HepG2 (cell line): ENCODE measurements around the gene MCF2L. TPM values are rescaled to one million over a fixed set of nuclear protein-coding genes. Genes with fewer than 3 reads are reported as not detected.
A peak's percentile ranks its signal among the peaks of the same experiment; 100 is the strongest.

Experiments used
- BCL6 ChIP-seq: IDR thresholded peaks from 2 replicates; pipeline ENCODE4 v1.6.1; 2016; ENCODE audit warnings: missing genetic modification reagents, missing compliant biosample characterization
- GLI4 ChIP-seq: sonication (generic); formaldehyde crosslinking; IDR thresholded peaks from 2 replicates; pipeline ENCODE4 v1.5.1; 2020; ENCODE audit warnings: missing genetic modification reagents, mild to moderate bottlenecking, moderate library complexity, borderline replicate concordance
- GZF1 ChIP-seq: sonication (generic); formaldehyde crosslinking; IDR thresholded peaks from 2 replicates; pipeline ENCODE4 v1.5.1; 2020; ENCODE audit warnings: mild to moderate bottlenecking, missing genetic modification reagents
- HCFC1 ChIP-seq: fragments of 150-350 bp; IDR thresholded peaks from 2 replicates; pipeline ENCODE4 v1.6.1; 2014; ENCODE audit warnings: low read depth, low read length
- HDAC2 ChIP-seq: sonication (generic); formaldehyde crosslinking; IDR thresholded peaks from 2 replicates; pipeline ENCODE4 v1.4.0; 2020; ENCODE audit warnings: missing genetic modification reagents
- KDM2A ChIP-seq: sonication (generic); formaldehyde crosslinking; IDR thresholded peaks from 2 replicates; pipeline ENCODE4 v1.4.0; 2020; ENCODE audit warnings: low read depth, missing genetic modification reagents, borderline replicate concordance
- KDM5A ChIP-seq: fragments of 200-600 bp; sonication (generic); IDR thresholded peaks from 2 replicates; pipeline ENCODE4 v1.7.0; 2018; ENCODE audit warnings: antibody characterized with exemption, mild to moderate bottlenecking, low read length, borderline replicate concordance
- PRMT3 ChIP-seq: sonication (generic); formaldehyde crosslinking; IDR thresholded peaks from 2 replicates; pipeline ENCODE4 v1.8.1; 2022; ENCODE audit warnings: low read depth, mild to moderate bottlenecking, moderate library complexity, missing genetic modification reagents, borderline replicate concordance
- SALL1 ChIP-seq: sonication (generic); formaldehyde crosslinking; IDR thresholded peaks from 2 replicates; pipeline ENCODE4 v1.8.0; 2022; ENCODE audit warnings: mild to moderate bottlenecking, missing genetic modification reagents
- ZBTB7B ChIP-seq: sonication (generic); formaldehyde crosslinking; IDR thresholded peaks from 2 replicates; pipeline ENCODE4 v1.4.0; 2020; ENCODE audit warnings: missing genetic modification reagents
- ZNF256 ChIP-seq: sonication (generic); formaldehyde crosslinking; conservative IDR thresholded peaks from 2 replicates; pipeline ENCODE4 v1.4.0; 2020; ENCODE audit warnings: missing genetic modification reagents
- ZNF34 ChIP-seq: sonication (generic); formaldehyde crosslinking; IDR thresholded peaks from 2 replicates; pipeline ENCODE4 v1.4.0; 2020; ENCODE audit warnings: mild to moderate bottlenecking, missing genetic modification reagents, borderline replicate concordance
- ZNF44 ChIP-seq: sonication (generic); formaldehyde crosslinking; IDR thresholded peaks from 2 replicates; pipeline ENCODE4 v1.5.1; 2020; ENCODE audit warnings: mild to moderate bottlenecking, missing genetic modification reagents
- ZNF557 ChIP-seq: sonication (generic); formaldehyde crosslinking; IDR thresholded peaks from 2 replicates; pipeline ENCODE4 v1.4.0; 2020; ENCODE audit warnings: missing genetic modification reagents
- polyA plus RNA-seq, 8 experiments: library from polyadenylated mRNA; depleted of rRNA in 3 of 8; stranded (reverse) in 7 of 8; unstranded in 1 of 8; fragments of >200 nt; fragmentation: Illumina TruSeq in 4 of 8; extraction: Trizol in 4 of 8; gene quantifications; 2 replicates each; pipeline versions ENCODE4 v1.2.1 to v1.2.3, GENCODE V29; 2011 to 2016; ENCODE audit warnings: low read depth in 4 of 8, missing spikeins in 1 of 8, mixed read lengths in 1 of 8; ENCODE audit not compliant: insufficient read depth in 1 of 8
- total RNA-seq, 5 experiments: library from RNA; depleted of rRNA; stranded (reverse); fragments of >200 nt; fragmentation: Illumina TruSeq; extraction: Trizol; gene quantifications; 2 replicates each; pipeline ENCODE4 v1.2.3, GENCODE V29; 2016; ENCODE audit warnings: low read depth in 1 of 5
- TF ChIP-seq, protein P1 (sequence below): sonication (generic); formaldehyde crosslinking; IDR thresholded peaks from 2 replicates; pipeline ENCODE4 v1.5.0; 2020; ENCODE audit warnings: mild to moderate bottlenecking, missing genetic modification reagents
- TF ChIP-seq, protein P2 (sequence below): sonication (generic); formaldehyde crosslinking; IDR thresholded peaks from 2 replicates; pipeline ENCODE4 v1.5.0; 2020; ENCODE audit warnings: mild to moderate bottlenecking, missing genetic modification reagents
- TF ChIP-seq, protein P3 (sequence below): sonication (generic); formaldehyde crosslinking; IDR thresholded peaks from 2 replicates; pipeline ENCODE4 v1.5.1; 2020; ENCODE audit warnings: mild to moderate bottlenecking, moderate library complexity, missing genetic modification reagents
- TF ChIP-seq, protein P4 (sequence below): sonication (generic); formaldehyde crosslinking; conservative IDR thresholded peaks from 2 replicates; pipeline ENCODE4 v1.8.0; 2022; ENCODE audit warnings: mild to moderate bottlenecking, moderate library complexity, missing genetic modification reagents
- TF ChIP-seq, protein P5 (sequence below): sonication (generic); formaldehyde crosslinking; IDR thresholded peaks from 2 replicates; pipeline ENCODE4 v1.5.0; 2020; ENCODE audit warnings: missing genetic modification reagents
- TF ChIP-seq, protein P6 (sequence below): sonication (generic); formaldehyde crosslinking; IDR thresholded peaks from 2 replicates; pipeline ENCODE4 v1.5.1; 2020; ENCODE audit warnings: missing genetic modification reagents, mild to moderate bottlenecking, borderline replicate concordance

MCF2L gene
- total and polyA plus RNA-seq, 2 of the 13 experiments (the other 11 are each of a cell fraction or from before 2014, with no cell fraction given), result 19.4 to 28.4 TPM

DNA sequence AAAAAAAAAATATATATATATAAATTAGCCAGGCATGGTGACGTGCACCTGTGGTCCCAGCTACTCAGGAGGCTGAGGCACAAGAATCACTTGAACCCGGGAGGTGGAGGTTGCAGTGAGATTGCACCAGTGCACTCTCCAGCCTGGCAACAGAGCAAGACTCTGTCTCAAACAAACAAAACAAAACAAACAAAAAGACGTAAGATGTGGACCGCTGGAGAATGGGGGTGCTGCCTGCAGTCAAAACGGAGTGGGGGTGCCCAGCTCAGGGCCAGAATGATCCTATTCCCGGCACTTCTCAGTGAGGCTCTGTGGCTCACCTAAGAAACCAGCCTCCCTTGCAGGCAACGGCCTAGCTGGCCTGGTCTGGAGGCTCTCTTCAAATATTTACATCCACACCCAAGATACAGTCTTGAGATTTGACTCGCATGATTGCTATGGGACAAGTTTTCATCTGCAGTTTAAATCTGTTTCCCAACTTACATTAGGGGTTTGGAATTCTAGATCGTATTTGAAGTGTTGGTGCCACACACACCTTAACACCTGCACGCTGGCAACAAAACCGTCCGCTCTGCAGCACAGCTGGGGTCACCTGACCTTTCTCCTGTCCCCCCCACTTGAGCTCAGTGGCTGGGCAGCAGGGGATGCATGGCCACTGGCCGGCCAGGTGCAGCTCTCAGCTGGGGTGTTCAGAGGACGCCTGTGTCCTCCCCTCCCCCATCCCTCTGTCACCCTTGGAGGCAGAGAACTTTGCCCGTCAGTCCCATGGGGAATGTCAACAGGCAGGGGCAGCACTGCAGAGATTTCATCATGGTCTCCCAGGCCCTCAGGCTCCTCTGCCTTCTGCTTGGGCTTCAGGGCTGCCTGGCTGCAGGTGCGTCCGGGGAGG lies 136.3 kb downstream of the MCF2L start, which contains the start of gene F7 (continued):
- 0 out of 2 replicates have a peak, but pooled peaks have one; percentile 21 for TF ChIP-seq ZNF34 (CRISPR knock-in tag)
- TF ChIP-seq KDM2A (CRISPR knock-in tag), result peak; percentile 66; the same call in 1 of the 2 replicates
- no peak for TF ChIP-seq ZNF256
- TF ChIP-seq, protein P1, sequence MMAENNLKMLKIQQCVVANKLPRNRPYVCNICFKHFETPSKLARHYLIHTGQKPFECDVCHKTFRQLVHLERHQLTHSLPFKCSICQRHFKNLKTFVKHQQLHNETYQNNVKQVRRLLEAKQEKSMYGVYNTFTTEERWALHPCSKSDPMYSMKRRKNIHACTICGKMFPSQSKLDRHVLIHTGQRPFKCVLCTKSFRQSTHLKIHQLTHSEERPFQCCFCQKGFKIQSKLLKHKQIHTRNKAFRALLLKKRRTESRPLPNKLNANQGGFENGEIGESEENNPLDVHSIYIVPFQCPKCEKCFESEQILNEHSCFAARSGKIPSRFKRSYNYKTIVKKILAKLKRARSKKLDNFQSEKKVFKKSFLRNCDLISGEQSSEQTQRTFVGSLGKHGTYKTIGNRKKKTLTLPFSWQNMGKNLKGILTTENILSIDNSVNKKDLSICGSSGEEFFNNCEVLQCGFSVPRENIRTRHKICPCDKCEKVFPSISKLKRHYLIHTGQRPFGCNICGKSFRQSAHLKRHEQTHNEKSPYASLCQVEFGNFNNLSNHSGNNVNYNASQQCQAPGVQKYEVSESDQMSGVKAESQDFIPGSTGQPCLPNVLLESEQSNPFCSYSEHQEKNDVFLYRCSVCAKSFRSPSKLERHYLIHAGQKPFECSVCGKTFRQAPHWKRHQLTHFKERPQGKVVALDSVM (CRISPR knock-in tag), result peak; percentile 38; the same call in 1 of the 2 replicates
- no peak for TF ChIP-seq ZNF44 (CRISPR knock-in tag)
- TF ChIP-seq HCFC1, result no peak
- TF ChIP-seq ZNF557, result no peak
- TF ChIP-seq GZF1 (CRISPR knock-in tag), result no peak
- TF ChIP-seq PRMT3 (CRISPR knock-in tag), result no peak
- peak; percentile 56; the same call in 1 of the 2 replicates for TF ChIP-seq BCL6 (CRISPR knock-in tag)
- TF ChIP-seq, protein P2, sequence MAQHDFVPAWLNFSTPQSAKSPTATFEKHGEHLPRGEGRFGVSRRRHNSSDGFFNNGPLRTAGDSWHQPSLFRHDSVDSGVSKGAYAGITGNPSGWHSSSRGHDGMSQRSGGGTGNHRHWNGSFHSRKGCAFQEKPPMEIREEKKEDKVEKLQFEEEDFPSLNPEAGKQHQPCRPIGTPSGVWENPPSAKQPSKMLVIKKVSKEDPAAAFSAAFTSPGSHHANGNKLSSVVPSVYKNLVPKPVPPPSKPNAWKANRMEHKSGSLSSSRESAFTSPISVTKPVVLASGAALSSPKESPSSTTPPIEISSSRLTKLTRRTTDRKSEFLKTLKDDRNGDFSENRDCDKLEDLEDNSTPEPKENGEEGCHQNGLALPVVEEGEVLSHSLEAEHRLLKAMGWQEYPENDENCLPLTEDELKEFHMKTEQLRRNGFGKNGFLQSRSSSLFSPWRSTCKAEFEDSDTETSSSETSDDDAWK (CRISPR knock-in tag), result no peak
- TF ChIP-seq ZBTB7B (CRISPR knock-in tag), result peak; percentile 79; the same call in 1 of the 2 replicates
- no peak for TF ChIP-seq GLI4 (CRISPR knock-in tag)
- TF ChIP-seq, protein P3, sequence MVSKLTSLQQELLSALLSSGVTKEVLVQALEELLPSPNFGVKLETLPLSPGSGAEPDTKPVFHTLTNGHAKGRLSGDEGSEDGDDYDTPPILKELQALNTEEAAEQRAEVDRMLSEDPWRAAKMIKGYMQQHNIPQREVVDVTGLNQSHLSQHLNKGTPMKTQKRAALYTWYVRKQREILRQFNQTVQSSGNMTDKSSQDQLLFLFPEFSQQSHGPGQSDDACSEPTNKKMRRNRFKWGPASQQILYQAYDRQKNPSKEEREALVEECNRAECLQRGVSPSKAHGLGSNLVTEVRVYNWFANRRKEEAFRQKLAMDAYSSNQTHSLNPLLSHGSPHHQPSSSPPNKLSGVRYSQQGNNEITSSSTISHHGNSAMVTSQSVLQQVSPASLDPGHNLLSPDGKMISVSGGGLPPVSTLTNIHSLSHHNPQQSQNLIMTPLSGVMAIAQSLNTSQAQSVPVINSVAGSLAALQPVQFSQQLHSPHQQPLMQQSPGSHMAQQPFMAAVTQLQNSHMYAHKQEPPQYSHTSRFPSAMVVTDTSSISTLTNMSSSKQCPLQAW (CRISPR knock-in tag), result peak; percentile 54
- peak; percentile 89 for TF ChIP-seq SALL1 (CRISPR knock-in tag)
- TF ChIP-seq, protein P4, sequence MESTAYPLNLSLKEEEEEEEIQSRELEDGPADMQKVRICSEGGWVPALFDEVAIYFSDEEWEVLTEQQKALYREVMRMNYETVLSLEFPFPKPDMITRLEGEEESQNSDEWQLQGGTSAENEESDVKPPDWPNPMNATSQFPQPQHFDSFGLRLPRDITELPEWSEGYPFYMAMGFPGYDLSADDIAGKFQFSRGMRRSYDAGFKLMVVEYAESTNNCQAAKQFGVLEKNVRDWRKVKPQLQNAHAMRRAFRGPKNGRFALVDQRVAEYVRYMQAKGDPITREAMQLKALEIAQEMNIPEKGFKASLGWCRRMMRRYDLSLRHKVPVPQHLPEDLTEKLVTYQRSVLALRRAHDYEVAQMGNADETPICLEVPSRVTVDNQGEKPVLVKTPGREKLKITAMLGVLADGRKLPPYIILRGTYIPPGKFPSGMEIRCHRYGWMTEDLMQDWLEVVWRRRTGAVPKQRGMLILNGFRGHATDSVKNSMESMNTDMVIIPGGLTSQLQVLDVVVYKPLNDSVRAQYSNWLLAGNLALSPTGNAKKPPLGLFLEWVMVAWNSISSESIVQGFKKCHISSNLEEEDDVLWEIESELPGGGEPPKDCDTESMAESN (CRISPR knock-in tag), result peak; percentile 63; the same call in 1 of the 2 replicates
- peak; percentile 89 for TF ChIP-seq HDAC2 (CRISPR knock-in tag)
- no peak for TF ChIP-seq KDM5A
- TF ChIP-seq, protein P5, sequence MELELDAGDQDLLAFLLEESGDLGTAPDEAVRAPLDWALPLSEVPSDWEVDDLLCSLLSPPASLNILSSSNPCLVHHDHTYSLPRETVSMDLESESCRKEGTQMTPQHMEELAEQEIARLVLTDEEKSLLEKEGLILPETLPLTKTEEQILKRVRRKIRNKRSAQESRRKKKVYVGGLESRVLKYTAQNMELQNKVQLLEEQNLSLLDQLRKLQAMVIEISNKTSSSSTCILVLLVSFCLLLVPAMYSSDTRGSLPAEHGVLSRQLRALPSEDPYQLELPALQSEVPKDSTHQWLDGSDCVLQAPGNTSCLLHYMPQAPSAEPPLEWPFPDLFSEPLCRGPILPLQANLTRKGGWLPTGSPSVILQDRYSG, result no peak
- TF ChIP-seq, protein P6, sequence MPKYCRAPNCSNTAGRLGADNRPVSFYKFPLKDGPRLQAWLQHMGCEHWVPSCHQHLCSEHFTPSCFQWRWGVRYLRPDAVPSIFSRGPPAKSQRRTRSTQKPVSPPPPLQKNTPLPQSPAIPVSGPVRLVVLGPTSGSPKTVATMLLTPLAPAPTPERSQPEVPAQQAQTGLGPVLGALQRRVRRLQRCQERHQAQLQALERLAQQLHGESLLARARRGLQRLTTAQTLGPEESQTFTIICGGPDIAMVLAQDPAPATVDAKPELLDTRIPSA (CRISPR knock-in tag), result no peak
